GM12801 (cell line): ENCODE data around the gene RIPK4.

Experiments
- CTCF ChIP-seq: IDR thresholded peaks from one replicate; pipeline ENCODE4 v1.5.1; 2011; ENCODE audit warnings: control low read depth; ENCODE audit not compliant: insufficient read length; ENCODE audit errors: extremely low read depth

RIPK4 gene

GRCh38 chr21:41778930-41779600, 12.2 kb upstream of the RIPK4 start:
- no peak for TF ChIP-seq CTCF

GRCh38 chr21:41777951-41778815, 11.3 kb upstream of the RIPK4 start:
- no peak for TF ChIP-seq CTCF

GRCh38 chr21:41776778-41777177, 9.9 kb upstream of the RIPK4 start:
- TF ChIP-seq CTCF: no peak

GRCh38 chr21:41775149-41775472, 8.3 kb upstream of the RIPK4 start:
- no peak for TF ChIP-seq CTCF

DNA sequence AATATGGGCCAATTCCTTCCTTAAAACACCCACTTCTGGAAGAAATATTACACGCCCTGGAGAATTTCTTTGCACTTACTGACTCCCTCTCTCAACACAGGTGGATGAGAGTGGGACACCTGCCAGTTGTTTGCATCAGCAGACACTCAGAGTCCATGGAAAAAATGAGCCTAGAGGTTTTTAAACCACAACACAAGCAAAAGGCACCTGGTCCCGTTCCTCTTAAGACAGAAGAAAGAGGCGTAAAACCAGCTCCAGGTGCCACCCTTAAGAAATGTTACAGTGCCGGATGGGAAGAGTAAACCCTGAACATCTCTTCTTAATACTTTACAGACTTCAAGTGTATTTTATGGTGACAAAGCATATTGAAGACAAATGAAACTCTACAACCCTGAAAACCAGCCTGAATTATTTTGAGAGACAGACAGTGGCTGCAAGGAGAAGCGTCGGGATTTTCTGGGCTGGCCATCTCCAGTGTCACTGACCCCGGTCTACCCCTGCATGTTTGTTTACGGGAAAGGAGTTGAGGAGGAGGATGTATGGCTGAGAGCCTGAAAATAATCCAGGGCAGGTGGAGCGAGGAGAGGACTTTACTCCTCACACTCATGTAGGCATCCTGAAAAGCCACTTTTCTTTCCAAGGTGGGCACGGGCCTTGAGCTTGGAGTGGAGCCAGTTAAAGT, 7.8 kb upstream of the RIPK4 start:
- no peak for TF ChIP-seq CTCF

GRCh38 chr21:41772351-41773080, 5.7 kb upstream of the RIPK4 start:
- TF ChIP-seq CTCF: no peak

DNA sequence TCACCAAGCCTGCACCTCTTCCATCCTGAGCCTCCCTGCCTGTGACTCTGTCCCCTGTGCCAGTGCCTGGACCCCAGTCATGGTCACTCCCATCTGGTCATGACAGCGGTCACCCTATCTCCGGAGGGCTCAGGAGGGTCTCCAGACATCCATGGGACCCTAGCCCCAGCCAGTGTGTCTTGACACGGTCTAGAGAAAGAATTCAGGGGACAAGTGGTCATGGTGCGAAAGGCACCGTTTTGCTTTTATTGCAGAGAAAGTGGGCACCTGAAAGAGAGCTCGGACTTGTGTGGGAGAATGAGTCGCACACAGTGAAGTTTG, 4.7 kb upstream of the RIPK4 start:
- TF ChIP-seq CTCF: no peak
